Mucosa of rectum (tissue), 2 donors: ENCODE results near the gene TPM4.
"Not testable (repeated sequence)": the region's sequence is repeated elsewhere in the genome, so short reads cannot be mapped to it uniquely, and the experiment has no call there.

Experiments
- H3K27ac ChIP-seq, 2 donors: one replicate each; pipeline ENCODE4 v1.7.0; 2013; ENCODE audit warnings: inconsistent platforms in 2 of 2, low read depth in 2 of 2, low read length in 2 of 2
- H3K27me3 ChIP-seq, 2 donors: one replicate each; pipeline ENCODE4 v1.7.0; 2013; ENCODE audit warnings: low read length in 2 of 2; ENCODE audit not compliant: control insufficient read depth in 2 of 2, insufficient read depth in 2 of 2
- H3K36me3 ChIP-seq, 2 donors: one replicate each; pipeline ENCODE4 v1.7.0; 2013; ENCODE audit warnings: low read length in 2 of 2; ENCODE audit not compliant: control insufficient read depth in 2 of 2, insufficient read depth in 2 of 2
- H3K4me1 ChIP-seq, 2 donors: one replicate each; pipeline ENCODE4 v1.7.0; 2013; ENCODE audit warnings: low read length in 2 of 2, mild to moderate bottlenecking in 1 of 2; ENCODE audit not compliant: control insufficient read depth in 2 of 2, insufficient read depth in 2 of 2
- H3K4me3 ChIP-seq, 2 donors: one replicate each; pipeline ENCODE4 v1.7.0; 2013; ENCODE audit warnings: low read length in 2 of 2
- H3K9ac ChIP-seq, 2 donors: one replicate each; pipeline ENCODE4 v1.7.0; 2013; ENCODE audit warnings: low read length in 2 of 2, low read depth in 1 of 2, mild to moderate bottlenecking in 1 of 2
- H3K9me3 ChIP-seq, 2 donors: one replicate each; pipeline ENCODE4 v1.7.0; 2013; ENCODE audit warnings: low read length in 2 of 2; ENCODE audit not compliant: control insufficient read depth in 2 of 2
- donor health status: healthy.
- donor health status: Normal muscosa, but diverticular disease.

The TPM4 gene

DNA sequence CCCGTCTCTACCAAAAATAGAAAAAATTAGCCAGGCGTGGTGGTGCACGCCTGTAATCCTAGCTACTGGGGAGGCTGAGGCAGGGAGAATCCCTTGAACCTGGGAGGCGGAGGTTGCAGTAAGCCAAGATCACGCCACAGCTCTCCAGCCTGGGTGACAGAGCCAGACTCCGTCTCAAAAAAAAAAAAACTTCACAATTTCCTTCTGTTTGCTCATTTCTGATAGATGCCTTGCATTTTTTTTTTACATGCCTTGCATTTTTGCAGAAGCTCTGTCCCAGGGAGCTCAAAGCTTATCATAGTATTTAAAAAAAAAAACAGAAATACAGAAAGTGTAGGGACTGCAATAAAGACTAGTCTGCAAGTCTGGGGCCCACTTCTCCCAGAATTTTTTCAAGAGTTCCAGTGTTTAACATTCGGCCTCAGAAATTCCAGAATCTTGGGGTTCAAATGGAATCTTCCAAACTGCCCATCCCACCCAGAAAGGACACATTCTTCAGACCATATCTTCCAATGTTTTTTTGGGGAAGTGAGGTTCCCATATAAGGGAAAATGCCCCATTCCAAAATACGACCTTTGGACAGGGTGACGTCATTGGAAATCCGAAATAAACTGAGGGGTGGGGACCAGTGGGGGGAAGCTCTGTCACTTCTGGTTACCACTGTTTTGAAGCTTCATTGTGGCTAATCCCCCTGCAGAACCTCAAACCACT lies 18.2 kb downstream of the TPM4 start:
- Histone ChIP-seq H3K9me3 (no peaks in the 10 kb centered on the region), H3K9ac (no peak overlapping the region), H3K36me3 (peaks cover 64 to 74% of the 10 kb centered on the region in 2 donors), H3K27ac (peak overlapping the region in 1 of 2 donors; percentile 12), H3K4me1 (peaks cover 2 to 18% of the 10 kb centered on the region in 2 donors), H3K4me3 (no peak overlapping the region), H3K27me3 (no peaks in the 10 kb centered on the region)

DNA sequence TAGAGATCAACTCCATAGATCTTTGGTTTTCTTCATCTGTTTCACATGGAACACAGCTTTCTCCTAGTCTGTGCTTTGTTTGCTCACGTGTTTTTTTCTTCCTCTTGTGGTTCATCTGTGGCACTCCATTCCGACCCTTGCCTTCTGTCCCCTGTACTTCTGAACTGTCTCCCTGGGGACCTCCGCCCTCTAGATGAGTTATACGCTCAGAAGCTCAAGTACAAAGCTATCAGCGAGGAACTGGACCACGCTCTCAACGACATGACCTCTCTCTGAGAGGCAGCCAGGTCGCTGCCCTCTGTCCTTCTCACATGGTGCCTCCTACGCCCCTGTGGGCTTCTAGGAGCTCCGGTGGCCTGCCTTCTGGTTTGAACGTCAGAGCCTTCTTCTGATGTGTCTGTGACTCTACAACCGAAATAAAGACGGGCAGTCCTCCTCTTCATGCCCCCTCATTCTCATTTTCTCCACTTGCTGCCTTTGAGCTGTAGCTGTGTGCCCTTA lies 18.8 kb downstream of the TPM4 start:
- no peak overlapping the region for H3K9ac ChIP-seq
- no peaks in the 10 kb centered on the region for H3K27me3 ChIP-seq
- H3K4me3 ChIP-seq, result no peak overlapping the region
- H3K27ac ChIP-seq, result peak overlapping the region; percentile 12 to 49
- H3K4me1 ChIP-seq, result peaks cover 2 to 15% of the 10 kb centered on the region in 2 donors
- peaks cover 68 to 74% of the 10 kb centered on the region in 2 donors for H3K36me3 ChIP-seq
- H3K9me3 ChIP-seq, result no peaks in the 10 kb centered on the region

DNA sequence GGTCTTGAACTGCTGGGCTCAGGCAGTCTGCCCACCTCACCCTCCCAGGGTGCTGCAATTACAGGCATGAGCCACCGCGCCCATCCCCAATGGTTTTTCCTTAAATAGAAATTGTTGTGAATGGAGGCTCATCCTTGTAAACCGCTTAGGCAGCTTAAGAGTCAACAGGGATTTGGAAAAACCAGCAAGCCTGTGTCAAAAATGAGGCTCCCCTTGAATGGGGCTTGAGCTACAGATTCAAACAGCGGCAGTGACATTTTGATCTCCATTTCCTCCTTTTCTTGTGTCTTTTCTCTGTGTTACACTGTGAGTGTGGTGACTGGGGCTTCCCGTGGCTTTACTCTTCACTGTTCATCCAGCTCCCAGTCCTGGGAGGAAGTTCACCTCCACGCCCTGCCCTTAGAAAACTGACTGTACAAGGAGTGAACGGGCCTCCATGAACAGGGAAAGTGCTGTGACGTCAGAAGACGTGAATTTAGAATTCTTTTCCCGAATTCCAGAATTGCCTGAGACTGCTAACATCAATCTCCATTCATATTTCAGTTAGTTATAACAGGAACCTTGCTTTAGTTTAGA lies 20.1 kb downstream of the TPM4 start:
- Histone ChIP-seq H3K4me1 (peaks cover 2 to 15% of the 10 kb centered on the region in 2 donors), H3K9ac (no peak overlapping the region), H3K27ac (peak overlapping the region; percentile 7 to 17), H3K4me3 (no peak overlapping the region), H3K9me3 (no peaks in the 10 kb centered on the region), H3K27me3 (no peaks in the 10 kb centered on the region), H3K36me3 (peaks cover 63 to 75% of the 10 kb centered on the region in 2 donors)

GRCh38 chr19:16098416-16098768 lies 22.1 kb downstream of the TPM4 start:
- Histone ChIP-seq H3K9me3 (no peaks in the 10 kb centered on the region), H3K4me3 (no peak overlapping the region), H3K9ac (no peak overlapping the region), H3K27me3 (no peaks in the 10 kb centered on the region), H3K27ac (peak overlapping the region; percentile 19 to 67), H3K36me3 (peaks cover 60 to 76% of the 10 kb centered on the region in 2 donors), H3K4me1 (peaks cover 2 to 14% of the 10 kb centered on the region in 2 donors)

- H3K4me1 ChIP-seq, result peaks cover 2 to 10% of the 10 kb centered on the region in 2 donors
- no peak overlapping the region for H3K9ac ChIP-seq
- H3K9me3 ChIP-seq, result no peaks in the 10 kb centered on the region
- no peak overlapping the region for H3K27ac ChIP-seq
- peaks cover 59 to 76% of the 10 kb centered on the region in 2 donors for H3K36me3 ChIP-seq
- no peaks in the 10 kb centered on the region for H3K27me3 ChIP-seq
- H3K4me3 ChIP-seq, result no peak overlapping the region
These were observed 22.5 kb downstream of the TPM4 start for GRCh38 chr19:16098821-16099220.

- peaks cover 2 to 10% of the 10 kb centered on the region in 2 donors for H3K4me1 ChIP-seq
- H3K27me3 ChIP-seq, H3K9me3 ChIP-seq, H3K4me3 ChIP-seq, H3K27ac ChIP-seq, H3K9ac ChIP-seq: not testable (repeated sequence)
- H3K36me3 ChIP-seq, result peaks cover 58 to 72% of the 10 kb centered on the region in 2 donors
These were observed 23.1 kb downstream of the TPM4 start for GRCh38 chr19:16099314-16099965.

DNA sequence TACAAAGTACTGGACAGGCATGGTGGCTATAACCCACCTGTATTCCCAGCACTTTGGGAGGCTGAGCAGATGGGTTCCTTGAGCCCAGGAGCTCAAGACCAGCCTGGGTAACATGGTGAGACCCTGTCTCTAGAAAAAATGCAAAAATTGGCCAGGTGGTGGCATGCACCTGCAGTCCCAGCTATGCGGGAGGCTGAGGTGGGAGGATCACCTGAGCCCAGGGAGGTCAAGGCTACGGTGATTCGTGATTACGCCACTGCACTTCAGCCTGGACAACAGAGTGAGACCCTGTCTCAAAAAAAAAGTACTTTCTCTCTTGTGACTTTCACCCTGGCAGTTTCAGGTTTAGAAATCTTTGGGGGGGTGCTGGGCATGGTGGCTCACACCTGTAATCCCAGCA lies 24.2 kb downstream of the TPM4 start:
- H3K9me3 ChIP-seq, result no peaks in the 10 kb centered on the region
- no peak overlapping the region for H3K9ac ChIP-seq
- peaks cover 2 to 10% of the 10 kb centered on the region in 2 donors for H3K4me1 ChIP-seq
- H3K27me3 ChIP-seq, result no peaks in the 10 kb centered on the region
- no peak overlapping the region for H3K4me3 ChIP-seq
- H3K36me3 ChIP-seq, result peaks cover 48 to 61% of the 10 kb centered on the region in 2 donors
- H3K27ac ChIP-seq, result no peak overlapping the region

- H3K36me3 ChIP-seq, result peaks cover 26 to 39% of the 10 kb centered on the region in 2 donors
- H3K4me1 ChIP-seq, result peaks cover 0 to 6% of the 10 kb centered on the region in 2 donors
- H3K27me3 ChIP-seq, result no peaks in the 10 kb centered on the region
- H3K27ac ChIP-seq, result no peak overlapping the region
- H3K4me3 ChIP-seq, result no peak overlapping the region
- H3K9ac ChIP-seq, result no peak overlapping the region
- no peaks in the 10 kb centered on the region for H3K9me3 ChIP-seq
These were observed 28.4 kb downstream of the TPM4 start for GRCh38 chr19:16104722-16105121.

GRCh38 chr19:16106121-16106520 lies 29.8 kb downstream of the TPM4 start:
- peak overlapping the region in 1 of 2 donors; percentile 75 for H3K27ac ChIP-seq
- H3K9ac ChIP-seq, result peak overlapping the region in 1 of 2 donors; percentile 48
- H3K4me3 ChIP-seq, result no peak overlapping the region

More at GRCh38 chr19:16106121-16106520, 29.8 kb downstream of the TPM4 start:
- Histone ChIP-seq H3K36me3 (peaks cover 15 to 26% of the 10 kb centered on the region in 2 donors), H3K27me3 (no peaks in the 10 kb centered on the region), H3K9me3 (no peaks in the 10 kb centered on the region), H3K4me1 (peaks cover 0 to 8% of the 10 kb centered on the region in 2 donors)
